HG03135 (cell line): ENCODE measurements around the gene BST1.

Experiments used
- ATAC-seq: cut with Tn5 transposase; IDR thresholded peaks from one replicate; pipeline ENCODE4 v1.9.1; 2021; ENCODE audit warnings: mild to moderate bottlenecking, moderate library complexity; ENCODE audit not compliant: unreplicated experiment

BST1 gene

DNA sequence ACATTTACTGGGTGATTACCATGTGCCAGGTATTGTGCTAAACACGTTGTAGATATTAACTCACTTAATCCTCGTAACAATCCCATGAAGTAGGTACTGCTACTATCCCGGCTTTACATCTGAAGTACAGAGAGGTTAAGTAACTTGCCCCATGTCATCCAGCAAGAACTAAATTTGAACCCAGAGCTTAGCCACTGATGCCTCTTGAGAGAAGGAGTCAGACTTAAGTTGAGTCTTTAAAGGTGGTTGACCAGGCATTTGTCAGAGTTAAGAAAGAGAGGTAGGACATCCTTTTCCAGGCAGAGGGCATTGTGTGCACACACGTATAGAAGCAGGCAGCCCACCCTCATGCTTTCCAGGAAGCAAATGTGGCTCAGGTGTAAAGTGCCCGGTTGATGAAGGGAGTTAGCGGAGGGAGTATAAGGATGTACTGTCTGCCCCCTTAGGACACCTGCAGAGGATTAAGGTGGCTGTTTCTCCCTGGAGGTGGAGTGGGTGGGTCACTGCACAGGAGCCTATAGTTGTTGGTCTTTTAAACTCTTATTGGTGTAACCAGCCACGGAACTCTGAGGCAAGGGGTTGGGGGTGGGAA lies 74.9 kb downstream of the BST1 start:
- no peak for ATAC-seq

- ATAC-seq, result peak; percentile 73
Measured at GRCh38 chr4:15778289-15779241, 75.7 kb downstream of the BST1 start, which contains the start of gene CD38. TSS of gene CD38 (plus strand) at chr4:15778328. CDS start at chr4:15778415, 87 bp downstream.

GRCh38 chr4:15779306-15779705 lies 76.4 kb downstream of the BST1 start:
- ATAC-seq, result no peak

GRCh38 chr4:15779809-15780208 lies 76.9 kb downstream of the BST1 start:
- ATAC-seq, result no peak

- ATAC-seq, result peak; percentile 12
Measured at GRCh38 chr4:15781427-15782095, 78.7 kb downstream of the BST1 start.
